OCI-LY7 (cell line): ENCODE measurements around the gene PAK6. TPM values are rescaled to one million over a fixed set of nuclear protein-coding genes. Genes with fewer than 3 reads are reported as not detected.

Experiments used
- BruUV-seq: library from RNA; stranded (reverse); fragments of 400-500 nt; replicated peaks from 2 replicates; lab custom pipeline; 2021; lab: Mats Ljungman, UMichigan
- CTCF ChIA-PET: fragments of 300-600 bp; sonication (Branson Sonifier 250); formaldehyde crosslinking; loops from one replicate; lab custom pipeline; 2022; ENCODE audit warnings: antibody characterized with exemption; ENCODE audit not compliant: unreplicated experiment; lab: Charles Lee
- POLR2A ChIA-PET: fragments of 300-600 bp; sonication (Branson Sonifier 250); formaldehyde crosslinking; loops from one replicate; lab custom pipeline; 2022; ENCODE audit warnings: antibody characterized with exemption; lab: Charles Lee
- DNase-seq: peaks from one replicate; pipeline ENCODE4 v3.0.0-alpha.2; 2015; ENCODE audit warnings: low spot score
- H2AFZ ChIP-seq: fragments of 200-600 bp; sonication (generic), shearing (Covaris generic); 2 replicates; pipeline ENCODE4 v1.6.1; 2014; ENCODE audit warnings: mild to moderate bottlenecking, antibody characterized with exemption, low read length, moderate library complexity
- H3K27ac ChIP-seq: fragments of 200-600 bp; sonication (generic); 2 replicates; pipeline ENCODE4 v1.5.1; 2014; ENCODE audit warnings: mixed run types, low read depth, mild to moderate bottlenecking, moderate library complexity, low read length, inconsistent platforms; ENCODE audit not compliant: poor library complexity, severe bottlenecking
- H3K36me3 ChIP-seq: fragments of 200-600 bp; sonication (generic); 2 replicates; pipeline ENCODE4 v1.6.1; 2014; ENCODE audit warnings: mild to moderate bottlenecking, antibody characterized with exemption, low read length, moderate library complexity, mixed read lengths; ENCODE audit not compliant: insufficient read depth
- H3K4me1 ChIP-seq: fragments of 200-600 bp; sonication (generic); 2 replicates; pipeline ENCODE4 v1.5.1; 2014; ENCODE audit warnings: mild to moderate bottlenecking, low read length; ENCODE audit not compliant: insufficient read depth, poor library complexity, severe bottlenecking
- H3K4me2 ChIP-seq: fragments of 200-600 bp; sonication (generic); 2 replicates; pipeline ENCODE4 v1.6.1; 2014; ENCODE audit warnings: mild to moderate bottlenecking, low read length
- H3K4me3 ChIP-seq: fragments of 200-600 bp; sonication (generic); 2 replicates; pipeline ENCODE4 v1.5.1; 2014; ENCODE audit warnings: mild to moderate bottlenecking, low read depth, low read length; ENCODE audit not compliant: poor library complexity, severe bottlenecking
- H3K79me2 ChIP-seq: fragments of 200-600 bp; sonication (generic); 2 replicates; pipeline ENCODE4 v1.6.1; 2016; ENCODE audit warnings: low read depth, mild to moderate bottlenecking, low read length, moderate library complexity, mixed read lengths; ENCODE audit not compliant: insufficient read depth
- H3K9me2 ChIP-seq: fragments of 200-600 bp; sonication (generic); 2 replicates; pipeline ENCODE4 v1.6.1; 2016; ENCODE audit warnings: mild to moderate bottlenecking, low read length, mixed read lengths; ENCODE audit not compliant: insufficient read depth
- H3K9me3 ChIP-seq: fragments of 200-600 bp; sonication (generic); 2 replicates; pipeline ENCODE4 v1.6.1; 2014; ENCODE audit warnings: mild to moderate bottlenecking, mixed run types, low read length, mixed read lengths
- H4K20me1 ChIP-seq: fragments of 200-600 bp; sonication (generic); 2 replicates; pipeline ENCODE4 v1.6.1; 2014; ENCODE audit warnings: mild to moderate bottlenecking, antibody characterized with exemption, low read length, moderate library complexity, mixed read lengths; ENCODE audit not compliant: insufficient read depth
- EZH2phosphoT487 ChIP-seq: fragments of 200-600 bp; sonication (generic); IDR thresholded peaks from 2 replicates; pipeline ENCODE4 v1.6.1; 2018; ENCODE audit warnings: low read depth, borderline replicate concordance, mild to moderate bottlenecking, mixed run types, antibody characterized with exemption, low read length, moderate library complexity, mixed read lengths
- intact Hi-C: fragments of 100-400 bp; cut with micrococcal nuclease; formaldehyde crosslinking; loops from one replicate; pipeline ENCODE4 v1.10.0; 2022; ENCODE audit not compliant: unreplicated experiment
- total RNA-seq, 2 experiments: library from RNA; depleted of rRNA in 1 of 2; stranded (reverse); fragments of >200 nt in 1 of 2; shearing (Covaris generic) in 1 of 2; gene quantifications; 2 replicates each; pipeline ENCODE4 v1.2.3, GENCODE V29; 2014 to 2022
- TF ChIP-seq, protein P1 (sequence below): fragments of 200-600 bp; sonication (generic); conservative IDR thresholded peaks from 2 replicates; pipeline ENCODE4 v1.5.1; 2014; ENCODE audit warnings: mild to moderate bottlenecking, antibody characterized with exemption, low read length, moderate library complexity, mixed read lengths

The PAK6 gene
- total RNA-seq, 2 experiments from 2014 or later: 0.03 TPM; not detected in 1

- H3K36me3 ChIP-seq: no peaks in the 10 kb centered on the region
- no peaks in the 10 kb centered on the region for H3K4me1 ChIP-seq
- POLR2A ChIA-PET: no interaction called here
- H3K79me2 ChIP-seq: no peaks in the 10 kb centered on the region
- H3K9me3 ChIP-seq: no peaks in the 10 kb centered on the region
- no peaks in the 10 kb centered on the region for H4K20me1 ChIP-seq
- H3K27ac ChIP-seq: no peak overlapping the region
- no peaks in the 10 kb centered on the region for H3K9me2 ChIP-seq
- TF ChIP-seq, protein P1, sequence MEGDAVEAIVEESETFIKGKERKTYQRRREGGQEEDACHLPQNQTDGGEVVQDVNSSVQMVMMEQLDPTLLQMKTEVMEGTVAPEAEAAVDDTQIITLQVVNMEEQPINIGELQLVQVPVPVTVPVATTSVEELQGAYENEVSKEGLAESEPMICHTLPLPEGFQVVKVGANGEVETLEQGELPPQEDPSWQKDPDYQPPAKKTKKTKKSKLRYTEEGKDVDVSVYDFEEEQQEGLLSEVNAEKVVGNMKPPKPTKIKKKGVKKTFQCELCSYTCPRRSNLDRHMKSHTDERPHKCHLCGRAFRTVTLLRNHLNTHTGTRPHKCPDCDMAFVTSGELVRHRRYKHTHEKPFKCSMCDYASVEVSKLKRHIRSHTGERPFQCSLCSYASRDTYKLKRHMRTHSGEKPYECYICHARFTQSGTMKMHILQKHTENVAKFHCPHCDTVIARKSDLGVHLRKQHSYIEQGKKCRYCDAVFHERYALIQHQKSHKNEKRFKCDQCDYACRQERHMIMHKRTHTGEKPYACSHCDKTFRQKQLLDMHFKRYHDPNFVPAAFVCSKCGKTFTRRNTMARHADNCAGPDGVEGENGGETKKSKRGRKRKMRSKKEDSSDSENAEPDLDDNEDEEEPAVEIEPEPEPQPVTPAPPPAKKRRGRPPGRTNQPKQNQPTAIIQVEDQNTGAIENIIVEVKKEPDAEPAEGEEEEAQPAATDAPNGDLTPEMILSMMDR: no peak
- TF ChIP-seq EZH2phosphoT487: no peak
- intact Hi-C loops: no loop called here
- no peak overlapping the region for H3K4me2 ChIP-seq
- no peak for DNase-seq
- CTCF ChIA-PET: interaction anchor here (0.7 kb wide), 1 partner anchor 27 kb away, joined by 3 read pairs; no protein-coding TSS in a partner anchor
- H2AFZ ChIP-seq: no peak overlapping the region
- no peak overlapping the region for H3K4me3 ChIP-seq
- BruUV-seq: no TSS peak
Observed at GRCh38 chr15:40247406-40247971, 8.6 kb downstream of the PAK6 start.

DNA sequence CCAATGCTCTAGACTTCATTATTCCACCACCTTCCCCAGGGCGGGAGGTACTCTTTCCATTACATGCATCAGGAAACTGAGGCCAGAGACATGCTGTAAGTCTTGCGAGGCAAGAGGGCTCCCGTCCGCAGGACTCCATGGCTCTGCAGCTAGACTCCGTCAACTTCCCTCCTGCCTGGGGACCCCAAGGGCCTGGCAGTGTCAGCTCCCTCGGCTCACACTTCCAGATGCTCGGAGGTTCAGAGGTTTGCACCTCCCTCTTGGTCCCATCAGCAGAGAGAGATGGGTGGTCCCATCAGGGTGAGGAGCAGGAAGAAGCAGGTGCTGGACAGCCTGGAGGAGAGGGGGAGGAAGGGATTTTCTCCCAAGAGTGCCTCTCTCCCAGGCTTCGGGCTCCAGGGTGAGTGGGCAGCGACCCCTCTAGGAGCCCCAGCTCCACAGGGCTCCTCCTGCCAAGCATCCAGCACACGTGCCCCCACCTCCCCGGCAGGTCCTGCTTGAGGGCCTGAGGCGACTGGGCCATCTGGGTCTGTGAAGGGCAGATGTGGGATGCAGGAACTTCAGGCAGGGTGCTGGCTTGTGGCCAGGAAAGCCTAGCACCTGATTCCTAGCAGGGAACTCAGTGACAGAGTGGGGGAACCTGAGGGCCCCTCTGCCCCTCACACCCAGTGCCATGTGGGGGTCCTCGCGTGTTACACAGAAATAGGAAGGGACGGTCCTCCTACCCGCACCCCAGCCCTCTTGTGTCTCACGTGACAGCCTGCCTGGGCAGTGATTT is 9.3 kb downstream of the PAK6 start:
- no TSS peak for BruUV-seq
- Histone ChIP-seq H3K79me2 (no peaks in the 10 kb centered on the region), H3K36me3 (no peaks in the 10 kb centered on the region), H3K4me2 (no peak overlapping the region), H3K4me1 (no peaks in the 10 kb centered on the region), H3K9me3 (no peaks in the 10 kb centered on the region), H2AFZ (no peak overlapping the region), H3K9me2 (no peaks in the 10 kb centered on the region), H4K20me1 (no peaks in the 10 kb centered on the region), H3K4me3 (no peak overlapping the region), H3K27ac (no peak overlapping the region)
- intact Hi-C loops: no loop called here
- CTCF ChIA-PET: no interaction called here
- DNase-seq: no peak
- POLR2A ChIA-PET: no interaction called here
- TF ChIP-seq, protein P1: no peak
- TF ChIP-seq EZH2phosphoT487: no peak
